Right lobe of liver (tissue), 4 donors: ENCODE data around the gene KCNT1.

Source experiments
- POLR2A ChIP-seq: fragments of 450-650 bp; IDR thresholded peaks from one replicate; pipeline ENCODE4 v1.6.1; 2017; ENCODE audit warnings: antibody characterized with exemption, mild to moderate bottlenecking
- TF ChIP-seq, protein P1 (sequence below), 4 donors: fragments of 200-600 bp in 3 of 4; fragments of 450-650 bp in 1 of 4; IDR thresholded peaks; one replicate each; pipeline versions ENCODE4 v1.5.1 to v1.8.0; 2016 to 2022; ENCODE audit warnings: antibody characterized with exemption in 4 of 4, mild to moderate bottlenecking in 2 of 4
- donor health status: DM: no; HTN: no; CAD: no.
- donor health status: DM: no; HTN: no; CAD: no.
- donor health status: DM: no; HTN: yes; CAD: no.

DNA sequence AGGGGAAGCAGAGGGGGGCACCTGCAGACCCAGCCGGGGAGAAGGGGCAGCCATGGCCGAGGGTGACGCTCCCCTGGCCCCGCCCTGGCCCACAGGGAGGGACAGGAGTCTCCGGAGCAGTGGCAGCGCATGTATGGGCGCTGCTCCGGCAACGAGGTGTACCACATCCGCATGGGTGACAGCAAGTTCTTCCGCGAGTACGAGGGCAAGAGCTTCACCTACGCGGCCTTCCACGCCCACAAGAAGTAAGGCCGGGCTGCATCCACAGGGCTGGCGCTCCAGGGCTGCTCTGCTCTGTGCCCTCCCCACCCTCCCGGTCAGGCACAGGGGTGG is 68.2 kb downstream of the KCNT1 start:
- TF ChIP-seq, protein P1, sequence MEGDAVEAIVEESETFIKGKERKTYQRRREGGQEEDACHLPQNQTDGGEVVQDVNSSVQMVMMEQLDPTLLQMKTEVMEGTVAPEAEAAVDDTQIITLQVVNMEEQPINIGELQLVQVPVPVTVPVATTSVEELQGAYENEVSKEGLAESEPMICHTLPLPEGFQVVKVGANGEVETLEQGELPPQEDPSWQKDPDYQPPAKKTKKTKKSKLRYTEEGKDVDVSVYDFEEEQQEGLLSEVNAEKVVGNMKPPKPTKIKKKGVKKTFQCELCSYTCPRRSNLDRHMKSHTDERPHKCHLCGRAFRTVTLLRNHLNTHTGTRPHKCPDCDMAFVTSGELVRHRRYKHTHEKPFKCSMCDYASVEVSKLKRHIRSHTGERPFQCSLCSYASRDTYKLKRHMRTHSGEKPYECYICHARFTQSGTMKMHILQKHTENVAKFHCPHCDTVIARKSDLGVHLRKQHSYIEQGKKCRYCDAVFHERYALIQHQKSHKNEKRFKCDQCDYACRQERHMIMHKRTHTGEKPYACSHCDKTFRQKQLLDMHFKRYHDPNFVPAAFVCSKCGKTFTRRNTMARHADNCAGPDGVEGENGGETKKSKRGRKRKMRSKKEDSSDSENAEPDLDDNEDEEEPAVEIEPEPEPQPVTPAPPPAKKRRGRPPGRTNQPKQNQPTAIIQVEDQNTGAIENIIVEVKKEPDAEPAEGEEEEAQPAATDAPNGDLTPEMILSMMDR (IDR thresholded peaks at IDR 0.05) = no peak
- no peak for TF ChIP-seq POLR2A
